Brain microvascular endothelial cell (primary cell): Measurements from ENCODE around the gene FDXR.

Experiments
- DNase-seq: peaks from one replicate; pipeline ENCODE4 v3.0.0-alpha.2; 2020
- H3K27ac ChIP-seq: fragments of 250-450 bp; sonication (Bioruptor Pico); 2 replicates; pipeline ENCODE4 v1.5.1; 2020; ENCODE audit warnings: mild to moderate bottlenecking, moderate library complexity
- H3K27me3 ChIP-seq: fragments of 250-450 bp; sonication (Bioruptor Pico); replicated peaks from 2 replicates; pipeline ENCODE4 v1.5.1; 2020; ENCODE audit warnings: mild to moderate bottlenecking
- H3K36me3 ChIP-seq: fragments of 250-450 bp; sonication (Bioruptor Pico); replicated peaks from 2 replicates; pipeline ENCODE4 v1.5.1; 2020; ENCODE audit warnings: mild to moderate bottlenecking
- H3K4me3 ChIP-seq: 2 replicates; pipeline ENCODE4 v1.5.1; 2011; ENCODE audit warnings: low read depth, mild to moderate bottlenecking, control low read depth, low read length, moderate library complexity
- in situ Hi-C: cut with HindIII; loops from 2 replicates; pipeline ENCODE4 v1.10.0; 2017; ENCODE audit warnings: low sequenced_read_pairs, low pct_ligation_motif_present
- TF ChIP-seq, protein P1 (sequence below): IDR thresholded peaks from 2 replicates; pipeline ENCODE4 v1.5.1; 2011; ENCODE audit warnings: low read depth, mild to moderate bottlenecking, moderate library complexity, low read length, control low read depth, inconsistent platforms; ENCODE audit errors: missing control alignments

Gene FDXR

DNA sequence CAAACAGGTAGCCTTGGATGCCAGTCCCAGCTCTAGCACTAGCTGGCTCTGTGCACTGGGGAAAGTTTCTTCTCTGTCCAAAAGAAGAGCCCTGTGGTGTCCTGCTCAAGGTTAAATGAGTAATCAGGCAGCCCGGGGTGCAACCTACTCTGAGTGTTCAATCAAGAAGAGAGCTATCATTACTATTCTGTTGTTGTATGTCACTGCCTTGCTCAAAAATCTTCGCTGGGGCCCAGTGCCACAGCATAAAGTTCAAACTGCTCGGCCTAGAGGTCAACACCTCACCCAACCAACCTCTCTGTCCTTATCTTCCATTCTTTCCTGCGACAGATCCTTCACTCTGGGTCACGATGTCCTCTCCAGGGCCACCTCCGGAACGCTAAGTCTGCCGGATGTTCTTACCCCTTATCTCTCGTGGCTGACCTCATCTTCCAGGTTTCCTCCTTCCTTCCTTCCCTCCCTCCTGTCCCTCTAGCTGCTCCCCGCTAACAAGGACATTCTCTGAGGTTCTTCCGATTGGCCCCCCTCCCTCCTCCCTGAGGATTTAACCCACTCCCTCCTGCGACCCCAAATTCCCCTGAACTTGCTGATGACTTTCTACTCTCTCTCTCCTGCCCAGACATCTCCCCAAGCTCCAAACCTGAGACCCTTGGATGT, 4.4 kb downstream of the FDXR start:
- H3K27ac ChIP-seq: no peak overlapping the region
- no peaks in the 10 kb centered on the region for H3K36me3 ChIP-seq
- H3K4me3 ChIP-seq: no peak overlapping the region
- H3K27me3 ChIP-seq: no peaks in the 10 kb centered on the region
- DNase-seq: no peak
- TF ChIP-seq, protein P1, sequence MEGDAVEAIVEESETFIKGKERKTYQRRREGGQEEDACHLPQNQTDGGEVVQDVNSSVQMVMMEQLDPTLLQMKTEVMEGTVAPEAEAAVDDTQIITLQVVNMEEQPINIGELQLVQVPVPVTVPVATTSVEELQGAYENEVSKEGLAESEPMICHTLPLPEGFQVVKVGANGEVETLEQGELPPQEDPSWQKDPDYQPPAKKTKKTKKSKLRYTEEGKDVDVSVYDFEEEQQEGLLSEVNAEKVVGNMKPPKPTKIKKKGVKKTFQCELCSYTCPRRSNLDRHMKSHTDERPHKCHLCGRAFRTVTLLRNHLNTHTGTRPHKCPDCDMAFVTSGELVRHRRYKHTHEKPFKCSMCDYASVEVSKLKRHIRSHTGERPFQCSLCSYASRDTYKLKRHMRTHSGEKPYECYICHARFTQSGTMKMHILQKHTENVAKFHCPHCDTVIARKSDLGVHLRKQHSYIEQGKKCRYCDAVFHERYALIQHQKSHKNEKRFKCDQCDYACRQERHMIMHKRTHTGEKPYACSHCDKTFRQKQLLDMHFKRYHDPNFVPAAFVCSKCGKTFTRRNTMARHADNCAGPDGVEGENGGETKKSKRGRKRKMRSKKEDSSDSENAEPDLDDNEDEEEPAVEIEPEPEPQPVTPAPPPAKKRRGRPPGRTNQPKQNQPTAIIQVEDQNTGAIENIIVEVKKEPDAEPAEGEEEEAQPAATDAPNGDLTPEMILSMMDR: no peak
- in situ Hi-C loops: no loop called here

DNA sequence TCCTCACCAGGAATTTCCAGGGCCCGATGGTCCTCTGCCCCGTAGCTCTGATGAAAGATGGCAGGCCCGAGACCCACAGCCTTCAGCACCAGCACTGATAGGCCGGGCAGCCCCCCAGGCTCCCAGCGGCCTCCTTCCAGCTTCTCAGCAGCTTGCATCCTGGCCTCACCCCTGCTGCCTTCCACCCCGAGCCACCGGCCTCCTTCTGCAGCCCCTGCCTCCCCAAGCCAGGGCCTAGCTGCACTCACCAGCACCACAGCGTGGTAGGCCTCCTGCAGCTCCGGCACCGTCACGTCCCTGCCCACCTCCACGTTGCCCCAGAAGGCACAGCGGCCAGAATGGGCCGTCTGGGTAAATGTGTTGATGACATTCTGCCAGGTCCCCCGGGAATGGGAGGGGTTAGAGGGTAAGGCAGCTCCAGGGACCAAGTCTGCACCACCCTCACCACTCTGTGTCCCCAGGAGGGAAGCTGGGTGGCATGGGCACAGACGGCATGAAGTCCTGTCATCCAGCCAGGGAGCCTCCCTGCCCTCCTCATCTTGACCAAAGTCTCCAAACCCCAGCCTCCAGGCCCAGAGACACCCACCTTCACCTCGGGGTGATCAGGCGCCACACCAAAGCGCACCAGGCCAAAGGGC, 6.5 kb downstream of the FDXR start:
- no peak for DNase-seq
- H3K36me3 ChIP-seq: no peaks in the 10 kb centered on the region

DNA sequence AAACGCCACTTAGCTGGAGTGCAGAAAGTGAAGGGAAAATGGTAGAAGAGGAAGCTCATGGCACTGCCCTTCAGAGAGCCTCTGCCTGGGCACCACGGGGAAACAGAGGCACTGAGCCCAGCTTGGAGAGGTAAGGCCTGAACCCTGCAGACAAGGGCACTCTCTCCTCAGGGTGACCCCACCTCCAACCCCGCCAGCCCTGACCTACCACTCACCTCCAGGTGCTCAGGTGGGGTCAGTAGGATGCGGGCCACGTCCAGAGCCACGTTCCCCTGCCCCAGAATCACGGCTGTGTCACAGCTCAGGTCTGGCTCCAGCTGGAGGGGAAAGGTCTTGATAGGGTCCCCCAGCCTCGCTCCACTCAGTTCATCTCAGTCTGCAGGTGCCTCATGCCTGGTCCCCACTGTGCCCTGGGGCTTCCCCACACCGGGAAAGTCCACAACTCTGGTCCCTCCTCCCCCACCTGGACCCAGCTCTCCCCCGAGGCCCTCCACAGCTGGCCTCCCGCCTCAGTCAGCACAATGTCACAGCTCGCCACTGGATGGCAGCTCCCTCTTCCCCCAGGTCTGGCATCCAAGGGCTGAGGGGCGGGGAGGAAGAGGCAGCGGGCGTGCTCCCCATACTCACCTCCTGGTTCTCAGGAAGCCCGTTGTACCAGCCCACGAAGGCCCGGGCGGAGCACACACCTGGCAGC, 7.1 kb downstream of the FDXR start:
- no peak for DNase-seq
- no peaks in the 10 kb centered on the region for H3K36me3 ChIP-seq
- H3K4me3 ChIP-seq: no peak overlapping the region
- in situ Hi-C loops: no loop called here
- TF ChIP-seq, protein P1: peak; percentile 3
- no peak overlapping the region for H3K27ac ChIP-seq
- H3K27me3 ChIP-seq: peaks cover 11% of the 10 kb centered on the region

More for the DNA sequence above, 6.5 kb downstream of the FDXR start:
- Histone ChIP-seq H3K4me3 (no peak overlapping the region), H3K27ac (no peak overlapping the region), H3K27me3 (peaks cover 5% of the 10 kb centered on the region)
- in situ Hi-C loops: no loop called here
- TF ChIP-seq, protein P1: no peak

DNA sequence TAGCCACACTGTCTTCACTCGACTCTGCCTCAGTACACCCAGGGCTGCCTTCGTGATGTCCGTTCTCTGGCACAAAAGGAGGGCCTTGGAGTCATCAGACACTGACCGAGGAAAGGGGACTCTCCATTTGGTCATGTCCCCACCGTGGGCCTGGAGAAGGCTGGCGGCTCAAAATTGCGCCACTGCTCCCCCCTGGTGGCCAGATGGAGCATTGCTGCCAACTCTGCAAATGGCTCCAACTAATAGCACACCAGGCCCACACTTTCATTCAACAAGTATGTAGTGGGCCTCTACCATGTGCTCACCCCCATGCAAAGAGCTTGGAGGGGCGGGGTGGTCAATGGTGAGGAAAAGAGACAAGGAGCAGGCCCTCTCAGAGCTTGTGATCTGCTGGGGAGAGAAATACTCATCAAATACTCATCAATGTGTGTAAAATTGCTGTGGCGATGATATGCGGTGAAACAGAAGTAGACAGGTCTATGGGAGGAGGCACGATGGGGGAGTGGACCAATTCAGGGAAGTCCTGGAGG, 7.9 kb downstream of the FDXR start:
- TF ChIP-seq, protein P1: peak; percentile 99
- Histone ChIP-seq H3K27ac (no peak overlapping the region), H3K27me3 (peaks cover 19% of the 10 kb centered on the region), H3K4me3 (no peak overlapping the region), H3K36me3 (no peaks in the 10 kb centered on the region)
- in situ Hi-C loops: no loop called here
- peak; percentile 60 for DNase-seq

DNA sequence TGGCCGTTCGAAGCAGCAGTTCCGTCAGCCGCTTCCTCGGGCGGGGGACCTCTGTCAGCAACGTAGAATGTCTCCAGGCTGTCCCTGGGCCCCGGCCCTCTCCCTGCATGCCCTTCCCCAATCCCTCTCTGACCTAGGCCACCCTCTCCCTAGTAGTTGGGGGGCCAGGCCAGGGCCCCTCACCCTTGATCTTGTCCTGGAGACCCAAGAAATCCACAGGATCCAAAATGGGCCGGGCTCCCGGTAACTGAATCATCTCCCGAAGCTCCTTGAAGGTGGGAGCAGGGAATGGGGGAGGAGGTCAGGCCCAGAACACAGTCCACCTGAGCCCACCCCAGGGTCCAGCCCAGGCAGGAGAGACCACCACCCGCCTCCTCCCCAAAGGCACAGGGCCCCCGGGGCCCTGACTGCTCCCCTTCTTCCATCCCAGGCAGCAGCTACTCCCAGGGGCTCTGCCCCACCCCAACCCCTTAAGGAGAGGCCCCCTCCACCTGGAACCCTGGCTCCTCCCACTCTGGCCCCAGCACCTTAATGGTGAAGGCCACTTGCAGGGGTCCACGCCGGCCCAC, 8.4 kb downstream of the FDXR start:
- H3K4me3 ChIP-seq: no peak overlapping the region
- no peaks in the 10 kb centered on the region for H3K36me3 ChIP-seq
- TF ChIP-seq, protein P1: no peak
- no peak overlapping the region for H3K27ac ChIP-seq
- DNase-seq: no peak
- in situ Hi-C loops: no loop called here
- H3K27me3 ChIP-seq: peaks cover 23% of the 10 kb centered on the region
